ENCODE results near the gene ZBTB43. TPM values are rescaled to one million over a fixed set of nuclear protein-coding genes. Genes with fewer than 3 reads are reported as not detected.

The ZBTB43 gene
- total RNA-seq, 2 donors from 2014 or later = 27.4 to 31.3 TPM

DNA sequence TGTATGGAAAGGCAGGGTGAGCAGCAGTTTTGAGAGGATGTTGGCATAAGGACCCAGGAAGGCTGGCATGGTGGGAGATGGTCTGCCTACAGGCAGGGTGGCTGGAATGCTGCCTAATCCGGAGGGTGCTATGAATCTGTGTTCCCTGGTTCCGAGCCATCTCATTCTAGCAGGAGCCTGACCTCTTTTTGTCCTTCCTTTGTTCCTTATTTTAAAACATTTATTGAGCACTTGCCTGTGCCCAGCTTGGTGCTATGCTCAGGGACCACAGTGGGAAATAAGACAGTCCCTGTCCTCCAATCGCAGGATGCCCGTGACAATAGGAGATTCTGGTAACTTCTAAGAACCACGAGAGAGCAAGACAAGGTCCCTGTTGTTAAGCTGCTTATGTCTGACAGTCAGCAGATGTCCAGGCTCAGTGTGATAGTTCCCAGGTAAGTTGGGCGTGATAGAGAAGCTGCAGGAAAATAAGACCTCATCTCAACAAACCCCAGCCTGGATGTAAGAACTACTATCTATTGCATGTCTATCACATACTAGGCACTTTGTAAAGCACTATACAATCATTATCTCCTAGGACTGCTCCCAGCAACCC lies 46.5 kb downstream of the ZBTB43 start:
- no peak overlapping the region for H3K27ac Mint-ChIP-seq
- H3K36me3 Mint-ChIP-seq (ENCODE audit: low read depth) = no peaks in the 10 kb centered on the region
- H3K4me1 Mint-ChIP-seq = no peaks in the 10 kb centered on the region
- no peak overlapping the region for H3K4me3 Mint-ChIP-seq
- H3K27me3 Mint-ChIP-seq = peaks cover 34% of the 10 kb centered on the region
- no peaks in the 10 kb centered on the region for H3K9me3 Mint-ChIP-seq
- ATAC-seq (replicated peaks) = no peak

DNA sequence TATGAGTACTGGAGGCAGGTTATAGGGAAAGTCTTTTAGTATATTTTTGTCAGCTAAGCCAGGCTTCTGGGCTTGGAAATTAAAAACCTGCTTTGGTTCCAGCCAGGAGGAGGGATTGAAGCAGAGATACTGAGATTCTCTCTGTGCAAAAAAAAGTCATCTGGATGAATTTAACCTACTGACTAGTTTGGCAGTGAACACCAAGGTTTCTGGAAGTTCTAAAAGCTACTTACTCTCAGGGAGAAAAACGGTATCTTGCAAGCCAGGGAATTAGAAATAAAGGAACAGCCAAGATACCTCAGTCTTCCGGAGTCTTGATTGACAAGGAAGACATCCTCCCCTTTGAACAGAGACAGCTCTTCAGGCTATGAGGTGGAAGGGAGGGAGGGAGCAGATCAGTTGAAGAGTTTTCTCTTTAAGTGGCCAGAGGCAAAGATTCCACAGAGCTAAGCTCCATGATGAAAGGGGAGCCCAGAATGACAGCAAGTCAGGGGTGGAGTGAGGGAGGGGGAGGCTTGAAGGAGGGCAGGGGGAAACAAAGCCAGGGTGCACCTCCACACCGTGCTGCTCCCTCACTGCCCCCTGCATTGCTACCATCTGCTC lies 47.3 kb downstream of the ZBTB43 start:
- Mint-ChIP-seq H3K27ac (no peak overlapping the region), H3K4me3 (no peak overlapping the region), H3K4me1 (no peaks in the 10 kb centered on the region), H3K27me3 (peaks cover 34% of the 10 kb centered on the region), H3K36me3 (ENCODE audit: low read depth) (no peaks in the 10 kb centered on the region), H3K9me3 (no peaks in the 10 kb centered on the region)
- no peak for ATAC-seq (replicated peaks)

DNA sequence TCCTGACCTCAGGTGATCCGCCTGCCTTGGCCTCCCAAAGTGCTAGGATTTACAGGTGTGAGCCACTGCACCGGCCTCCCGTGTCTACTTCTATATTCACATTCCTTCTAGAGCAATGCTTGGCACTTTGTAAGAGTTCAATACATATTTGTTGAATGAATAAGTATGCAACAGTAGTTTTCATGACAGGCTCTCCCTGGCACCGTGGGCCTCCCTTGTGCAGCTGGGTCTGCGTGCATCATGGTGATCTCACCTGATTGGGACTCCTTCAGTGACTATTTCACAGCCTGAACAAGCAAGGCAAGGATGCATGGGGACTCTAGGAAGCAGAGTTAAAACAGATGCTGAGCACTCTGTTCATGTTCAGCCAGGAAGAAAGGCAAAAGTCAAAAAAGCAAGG lies 48.8 kb downstream of the ZBTB43 start:
- no peaks in the 10 kb centered on the region for H3K9me3 Mint-ChIP-seq
- no peaks in the 10 kb centered on the region for H3K4me1 Mint-ChIP-seq
- H3K27ac Mint-ChIP-seq = no peak overlapping the region
- no peak for ATAC-seq (replicated peaks)
- no peak overlapping the region for H3K4me3 Mint-ChIP-seq
- H3K36me3 Mint-ChIP-seq (ENCODE audit: low read depth) = no peaks in the 10 kb centered on the region
- H3K27me3 Mint-ChIP-seq = peaks cover 30% of the 10 kb centered on the region

DNA sequence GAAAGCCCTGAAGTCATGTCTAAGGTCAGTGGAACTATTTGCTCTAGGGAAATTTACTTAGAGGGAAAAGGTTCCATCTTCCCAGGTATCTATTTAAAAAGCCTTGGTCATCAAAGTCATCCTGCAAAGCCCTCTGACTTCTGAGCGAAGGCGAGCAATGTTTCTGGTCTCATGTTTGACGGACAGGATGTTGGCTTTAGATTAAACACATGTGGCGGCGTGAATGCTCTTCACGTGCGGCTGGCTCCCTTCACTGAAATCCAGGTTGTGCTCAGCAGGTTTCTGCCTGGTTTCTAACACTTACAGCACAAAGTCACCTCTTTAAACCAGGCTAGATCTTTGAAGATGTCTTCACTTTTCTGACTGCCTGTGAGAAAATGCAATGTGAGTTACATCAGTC lies 49.9 kb downstream of the ZBTB43 start:
- no peaks in the 10 kb centered on the region for H3K9me3 Mint-ChIP-seq
- H3K4me3 Mint-ChIP-seq = no peak overlapping the region
- no peak for ATAC-seq (replicated peaks)
- peaks cover 30% of the 10 kb centered on the region for H3K27me3 Mint-ChIP-seq
- H3K4me1 Mint-ChIP-seq = no peaks in the 10 kb centered on the region
- H3K36me3 Mint-ChIP-seq (ENCODE audit: low read depth) = no peaks in the 10 kb centered on the region
- no peak overlapping the region for H3K27ac Mint-ChIP-seq

DNA sequence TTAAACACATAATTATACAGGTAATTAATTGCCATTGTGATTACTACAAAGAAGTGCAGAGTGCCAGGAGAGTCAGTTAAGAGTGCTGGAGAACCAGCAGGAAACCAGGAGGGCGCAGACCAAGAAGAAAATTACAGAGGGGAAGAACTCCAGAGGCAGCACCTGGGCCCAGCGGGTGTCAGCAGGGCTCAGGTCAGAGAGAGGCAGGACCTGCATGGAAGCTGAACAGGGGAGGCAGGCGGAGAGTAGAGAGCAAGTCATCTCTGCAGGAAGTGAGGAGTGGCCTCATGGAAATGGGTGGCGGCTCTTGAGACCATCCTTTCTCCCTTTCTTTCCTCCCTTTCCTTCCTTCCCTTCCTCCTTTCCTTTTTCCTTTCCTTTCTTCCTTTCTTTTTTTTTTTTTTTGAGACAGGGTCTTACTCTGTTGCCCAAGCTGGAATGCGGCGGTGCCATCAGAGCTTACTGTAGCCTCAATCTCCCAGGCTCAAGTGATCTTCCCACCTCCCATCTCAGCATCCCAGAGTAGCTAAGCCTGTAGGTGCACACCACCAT lies 51.6 kb downstream of the ZBTB43 start:
- H3K4me3 Mint-ChIP-seq = no peak overlapping the region
- ATAC-seq (replicated peaks) = no peak
- no peak overlapping the region for H3K27ac Mint-ChIP-seq
- no peaks in the 10 kb centered on the region for H3K36me3 Mint-ChIP-seq (ENCODE audit: low read depth)
- H3K4me1 Mint-ChIP-seq = peaks cover 2% of the 10 kb centered on the region
- H3K27me3 Mint-ChIP-seq = peaks cover 26% of the 10 kb centered on the region
- no peaks in the 10 kb centered on the region for H3K9me3 Mint-ChIP-seq

DNA sequence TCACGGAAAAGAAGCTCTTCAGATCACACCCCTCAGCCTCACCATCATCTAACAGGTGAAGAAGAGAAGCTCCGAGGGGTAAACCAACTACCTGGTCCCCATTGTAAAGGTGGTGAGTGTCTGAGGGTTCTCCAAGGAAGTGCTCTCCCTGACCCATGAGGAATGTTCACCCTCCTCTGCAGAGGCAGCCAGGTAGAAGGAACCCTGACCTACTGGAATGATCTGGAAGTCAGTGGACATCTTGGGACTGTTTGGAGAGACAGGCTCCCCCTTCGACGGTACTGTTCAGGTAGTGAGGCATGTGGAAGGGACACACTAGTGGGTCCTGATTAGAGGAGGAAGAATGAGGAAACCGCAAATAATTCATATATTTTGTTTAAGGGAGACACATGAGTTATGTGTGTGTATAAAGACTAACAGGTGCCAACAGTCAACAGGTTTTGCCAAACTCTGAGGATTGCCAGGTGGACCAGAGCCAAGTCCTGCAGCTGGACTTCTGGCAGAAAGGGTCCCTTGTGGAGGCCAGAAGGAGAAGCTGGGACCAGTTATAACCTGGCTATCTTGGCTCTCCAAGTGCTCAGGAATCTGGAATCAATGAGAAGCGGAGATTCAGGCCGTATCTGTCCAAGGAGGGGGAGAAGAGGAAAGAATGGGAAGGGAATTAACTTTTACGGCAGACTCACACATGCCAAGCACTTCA lies 52.6 kb downstream of the ZBTB43 start:
- peaks cover 9% of the 10 kb centered on the region for H3K4me1 Mint-ChIP-seq
- no peaks in the 10 kb centered on the region for H3K9me3 Mint-ChIP-seq
- peaks cover 20% of the 10 kb centered on the region for H3K27me3 Mint-ChIP-seq
- ATAC-seq (replicated peaks) = no peak
- no peak overlapping the region for H3K4me3 Mint-ChIP-seq
- H3K36me3 Mint-ChIP-seq (ENCODE audit: low read depth) = no peaks in the 10 kb centered on the region
- H3K27ac Mint-ChIP-seq = no peak overlapping the region

DNA sequence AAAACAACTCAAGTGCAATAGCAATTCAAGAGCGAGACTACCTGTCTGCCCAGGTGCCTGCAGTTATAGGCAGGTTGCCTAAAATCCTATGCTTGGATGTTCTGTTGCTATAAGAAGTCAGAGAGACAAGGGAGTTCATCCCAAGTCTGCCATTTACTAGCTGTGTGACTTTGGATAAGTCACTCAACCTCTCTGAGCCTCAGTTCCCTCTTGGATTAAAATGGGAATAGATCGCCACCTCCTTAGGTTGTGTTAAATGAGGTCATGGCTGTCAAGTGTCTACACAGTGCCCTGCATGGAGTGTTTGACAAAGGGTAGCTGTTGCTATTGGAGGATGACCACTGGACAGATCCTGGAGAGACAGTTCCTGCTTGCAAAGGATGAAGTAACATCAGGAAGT lies 54.3 kb downstream of the ZBTB43 start:
- H3K36me3 Mint-ChIP-seq (ENCODE audit: low read depth) = no peaks in the 10 kb centered on the region

DNA sequence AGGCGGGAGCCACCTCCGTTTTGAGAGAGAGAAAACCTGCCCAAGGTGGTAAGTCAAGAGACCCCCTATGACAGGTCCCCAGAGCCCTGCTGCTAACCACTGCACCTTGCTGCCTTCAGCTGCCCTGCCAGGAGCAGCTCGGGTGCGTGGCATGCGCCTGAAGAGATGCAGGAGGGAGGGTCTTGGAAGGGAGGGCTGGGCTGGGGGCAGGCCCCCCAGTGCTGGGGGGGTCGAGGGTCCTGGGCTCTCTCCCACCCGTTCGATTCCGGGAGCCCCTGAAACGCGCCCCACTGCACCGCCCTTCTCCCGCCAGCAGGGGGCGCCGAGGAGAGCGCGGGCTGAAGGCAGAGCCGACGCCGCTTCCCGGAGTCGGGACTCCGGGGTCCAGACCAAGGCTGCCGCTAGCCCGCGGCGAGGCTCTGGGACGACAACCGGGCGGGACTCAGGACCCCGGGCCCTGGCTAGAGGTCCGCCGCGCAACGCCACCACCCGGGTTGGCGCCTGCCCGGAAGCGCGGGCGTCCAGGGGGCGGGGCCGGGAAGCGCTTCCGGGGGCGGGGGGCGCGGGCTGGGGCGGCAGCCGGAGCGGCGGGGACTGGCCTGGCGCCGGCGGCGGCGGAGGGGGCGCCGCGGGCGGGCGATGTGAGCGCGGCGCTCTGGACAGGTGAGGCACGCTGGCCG lies 55.4 kb downstream of the ZBTB43 start, which contains the start of gene ZBTB34:
TSS of gene ZBTB34 (plus strand) at position 563 of the 680 bp plus-strand sequence. CDS start 18,761 bp downstream, outside the sequence.
- Mint-ChIP-seq H3K9me3 (no peaks in the 10 kb centered on the region), H3K27me3 (peaks cover 5% of the 10 kb centered on the region), H3K27ac (peak within 1 kb of the TSS; percentile 77), H3K36me3 (ENCODE audit: low read depth) (peaks cover 6% of the 10 kb centered on the region), H3K4me3 (peak within 1 kb of the TSS; percentile 81), H3K4me1 (peaks cover 14% of the 10 kb centered on the region)
- peak; percentile 85 for ATAC-seq (replicated peaks)

More for the DNA sequence above, 54.3 kb downstream of the ZBTB43 start:
- Mint-ChIP-seq H3K9me3 (no peaks in the 10 kb centered on the region), H3K4me1 (peaks cover 14% of the 10 kb centered on the region), H3K27me3 (peaks cover 10% of the 10 kb centered on the region), H3K27ac (peak overlapping the region; percentile 77), H3K4me3 (peak overlapping the region; percentile 69)
- no peak for ATAC-seq (replicated peaks)

DNA sequence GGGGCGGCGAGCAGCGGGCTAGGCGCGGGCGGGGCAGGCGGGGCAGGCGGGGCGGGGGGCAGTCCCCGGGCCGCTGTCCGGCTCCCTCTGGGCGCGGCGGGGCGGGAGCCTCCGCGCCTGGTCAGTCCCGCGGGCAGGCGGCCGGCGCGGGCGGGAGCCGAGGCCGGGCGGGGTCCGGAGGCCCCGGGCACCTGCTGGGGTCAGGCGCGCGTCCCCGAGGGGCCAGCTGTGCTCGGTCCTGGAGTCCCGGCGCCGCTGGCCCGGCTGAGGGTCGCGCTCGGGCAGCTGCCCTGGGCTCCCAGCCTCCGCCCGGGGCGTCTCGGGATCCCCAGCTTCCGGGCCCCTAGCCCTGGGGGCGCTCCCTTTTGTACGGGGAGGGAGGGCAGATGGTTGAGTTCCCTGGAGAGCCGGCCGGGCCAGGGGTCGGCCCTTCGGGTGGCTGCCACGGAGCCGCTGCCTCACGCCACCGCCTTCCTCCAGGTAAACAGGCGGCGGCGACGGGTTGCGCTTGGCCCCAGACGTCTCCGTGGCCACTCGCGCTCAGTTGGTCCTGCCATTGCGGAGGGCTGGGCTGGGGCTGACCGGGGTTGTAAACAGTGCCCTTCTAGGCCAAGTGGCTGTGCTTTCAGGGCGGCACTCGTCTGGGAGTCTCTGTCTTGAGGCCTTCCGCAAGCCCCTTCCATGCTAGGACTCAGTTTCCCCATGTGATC lies 56.1 kb downstream of the ZBTB43 start:
- Mint-ChIP-seq H3K9me3 (no peaks in the 10 kb centered on the region), H3K4me3 (peak overlapping the region; percentile 81), H3K27me3 (peaks cover 3% of the 10 kb centered on the region), H3K36me3 (ENCODE audit: low read depth) (peaks cover 10% of the 10 kb centered on the region), H3K27ac (peak overlapping the region; percentile 77), H3K4me1 (peaks cover 14% of the 10 kb centered on the region)
- ATAC-seq (replicated peaks) = peak; percentile 47

DNA sequence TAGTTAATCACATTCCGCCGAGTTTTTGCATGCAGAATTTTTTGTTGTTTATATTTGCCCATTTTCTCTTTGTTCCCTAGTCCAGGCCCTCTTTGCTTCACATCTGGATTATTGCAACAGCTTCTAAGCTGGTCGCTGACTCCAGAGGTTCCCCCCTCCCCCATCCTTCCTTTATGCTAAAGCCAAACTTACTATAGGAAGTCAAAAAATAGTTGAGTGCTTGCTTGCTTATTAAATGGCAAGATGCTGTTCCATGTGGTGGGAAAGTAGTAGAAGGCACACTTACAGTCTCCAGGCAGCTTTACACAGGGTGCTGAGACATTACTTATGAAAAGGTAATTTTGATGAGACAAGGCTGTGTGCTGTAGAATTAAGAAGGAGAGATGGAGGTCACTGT lies 56.9 kb downstream of the ZBTB43 start:
- H3K9me3 Mint-ChIP-seq = no peaks in the 10 kb centered on the region
- no peak for ATAC-seq (replicated peaks)
- H3K27ac Mint-ChIP-seq = peak overlapping the region; percentile 77
- no peaks in the 10 kb centered on the region for H3K27me3 Mint-ChIP-seq
- H3K36me3 Mint-ChIP-seq (ENCODE audit: low read depth) = peaks cover 18% of the 10 kb centered on the region
- H3K4me3 Mint-ChIP-seq = peak overlapping the region; percentile 81
- peaks cover 18% of the 10 kb centered on the region for H3K4me1 Mint-ChIP-seq

DNA sequence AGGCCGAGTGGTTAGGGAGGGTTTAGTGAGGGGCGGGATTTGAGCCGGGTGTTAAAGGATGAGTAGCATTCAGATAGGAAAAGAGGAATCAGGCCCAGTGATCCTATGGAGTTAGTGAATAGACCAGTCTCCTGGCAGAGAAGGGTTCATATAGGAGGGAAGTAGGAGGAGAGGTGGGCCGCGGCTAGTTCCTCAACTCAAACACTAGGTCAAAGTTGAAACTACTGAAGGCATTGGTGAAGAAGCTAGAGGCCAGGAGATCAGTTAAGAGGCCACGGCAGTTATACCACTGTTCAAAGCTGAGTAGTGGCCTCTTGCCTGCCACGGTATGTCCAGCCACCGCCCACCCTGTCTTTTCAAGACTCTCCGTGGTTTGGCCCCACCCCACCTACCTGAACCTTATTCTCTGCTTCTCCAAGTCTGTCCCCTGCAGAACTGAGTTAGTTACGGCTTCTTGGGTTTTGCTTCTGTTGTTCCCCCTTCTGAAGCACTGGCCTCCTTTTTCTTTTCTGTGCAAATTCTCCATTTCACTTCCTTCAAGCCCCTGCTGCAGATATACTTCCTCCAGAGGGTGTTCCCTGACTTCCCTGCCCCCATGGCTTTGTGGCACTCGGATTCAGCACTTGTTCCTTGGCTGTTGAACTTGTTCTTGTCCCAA lies 57.4 kb downstream of the ZBTB43 start:
- no peaks in the 10 kb centered on the region for H3K9me3 Mint-ChIP-seq
- peaks cover 18% of the 10 kb centered on the region for H3K4me1 Mint-ChIP-seq
- peak overlapping the region; percentile 77 for H3K27ac Mint-ChIP-seq
- peaks cover 23% of the 10 kb centered on the region for H3K36me3 Mint-ChIP-seq (ENCODE audit: low read depth)
- no peak for ATAC-seq (replicated peaks)
- peak overlapping the region; percentile 81 for H3K4me3 Mint-ChIP-seq
- no peaks in the 10 kb centered on the region for H3K27me3 Mint-ChIP-seq

DNA sequence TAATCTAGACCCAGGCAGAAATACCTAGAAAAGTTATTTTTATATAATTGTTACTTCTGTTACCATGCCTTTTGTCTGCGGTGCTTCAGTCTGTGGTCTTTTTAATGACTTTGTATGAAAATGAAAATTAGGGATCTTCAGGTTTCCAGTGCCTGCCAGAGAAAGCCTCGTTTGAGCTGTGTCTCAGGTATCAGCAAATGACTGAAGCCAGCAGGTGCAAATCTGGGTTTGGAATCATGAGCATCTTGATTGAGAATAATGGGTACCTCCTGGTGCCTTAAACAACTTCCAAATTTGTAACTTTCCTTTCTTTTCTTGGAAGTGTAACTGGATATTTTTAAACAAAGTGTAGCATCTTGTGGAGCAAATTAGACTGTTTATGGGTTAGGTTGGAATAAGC lies 59.9 kb downstream of the ZBTB43 start:
- Mint-ChIP-seq H3K4me3 (no peak overlapping the region), H3K9me3 (no peaks in the 10 kb centered on the region), H3K36me3 (ENCODE audit: low read depth) (peaks cover 39% of the 10 kb centered on the region), H3K27ac (no peak overlapping the region), H3K27me3 (no peaks in the 10 kb centered on the region), H3K4me1 (peaks cover 22% of the 10 kb centered on the region)
- ATAC-seq (replicated peaks) = no peak

DNA sequence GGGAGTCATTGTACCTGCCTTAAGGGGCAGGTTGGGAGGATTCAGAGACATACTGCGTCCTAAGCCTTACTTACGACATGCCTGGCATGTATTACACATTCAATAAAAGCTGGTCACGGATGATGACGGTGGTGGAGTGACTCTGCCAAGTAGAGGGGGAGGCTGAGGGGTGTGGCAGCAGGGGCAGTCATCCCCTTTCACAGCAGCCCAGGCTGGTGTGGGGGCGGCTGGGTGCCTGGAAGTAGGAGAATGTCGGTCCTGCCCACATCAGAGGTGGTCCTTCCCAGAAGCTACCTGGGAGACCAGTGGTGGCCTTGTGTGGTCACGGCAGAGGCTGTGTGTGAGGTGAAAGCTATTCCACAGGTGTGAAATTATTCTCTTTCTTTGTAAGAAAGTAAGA lies 64.5 kb downstream of the ZBTB43 start:
- peaks cover 39% of the 10 kb centered on the region for H3K36me3 Mint-ChIP-seq (ENCODE audit: low read depth)
- H3K27ac Mint-ChIP-seq = no peak overlapping the region
- ATAC-seq (replicated peaks) = no peak
- H3K27me3 Mint-ChIP-seq = no peaks in the 10 kb centered on the region
- no peak overlapping the region for H3K4me3 Mint-ChIP-seq
- H3K4me1 Mint-ChIP-seq = peaks cover 15% of the 10 kb centered on the region
- no peaks in the 10 kb centered on the region for H3K9me3 Mint-ChIP-seq
